NOMO-1 (cell line): Measurements from ENCODE around the gene GNA15.
"Not testable (repeated sequence)": the region's sequence is repeated elsewhere in the genome, so short reads cannot be mapped to it uniquely, and the experiment has no call there.

Experiments
- DNase-seq, 2 experiments: peaks; one replicate each; lab custom pipeline; 2025; ENCODE audit not compliant: unreplicated experiment in 2 of 2; lab: John Stamatoyannopoulos, UW

Gene GNA15

GRCh38 chr19:3135961-3136683 is at the start of gene GNA15:
Gene GNA15, plus strand, starts transcription at chr19:3136033. Its CDS starts 418 bp downstream, at chr19:3136451.
- peak; percentile 29 to 57 for DNase-seq

DNA sequence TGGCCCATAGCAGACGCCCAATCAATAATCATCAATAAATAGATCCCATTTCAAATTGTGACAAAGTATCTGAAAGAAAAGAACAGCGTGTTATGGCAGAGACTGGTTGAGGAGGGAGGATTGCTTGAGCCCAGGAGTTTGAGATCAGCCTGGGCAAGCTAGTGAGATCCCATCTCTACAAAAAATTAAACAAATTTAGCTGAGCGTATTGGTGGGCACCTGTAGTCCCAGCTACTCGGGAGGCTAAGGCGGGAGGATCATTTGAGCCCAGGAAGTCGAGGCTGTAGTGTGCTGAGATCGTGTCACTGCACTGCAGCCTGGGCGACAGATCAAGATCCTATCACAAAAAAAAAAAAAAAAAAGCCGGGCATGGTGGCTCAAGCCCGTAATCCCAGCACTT is 48.1 kb upstream of the GNA15 start:
- no peak for DNase-seq

DNA sequence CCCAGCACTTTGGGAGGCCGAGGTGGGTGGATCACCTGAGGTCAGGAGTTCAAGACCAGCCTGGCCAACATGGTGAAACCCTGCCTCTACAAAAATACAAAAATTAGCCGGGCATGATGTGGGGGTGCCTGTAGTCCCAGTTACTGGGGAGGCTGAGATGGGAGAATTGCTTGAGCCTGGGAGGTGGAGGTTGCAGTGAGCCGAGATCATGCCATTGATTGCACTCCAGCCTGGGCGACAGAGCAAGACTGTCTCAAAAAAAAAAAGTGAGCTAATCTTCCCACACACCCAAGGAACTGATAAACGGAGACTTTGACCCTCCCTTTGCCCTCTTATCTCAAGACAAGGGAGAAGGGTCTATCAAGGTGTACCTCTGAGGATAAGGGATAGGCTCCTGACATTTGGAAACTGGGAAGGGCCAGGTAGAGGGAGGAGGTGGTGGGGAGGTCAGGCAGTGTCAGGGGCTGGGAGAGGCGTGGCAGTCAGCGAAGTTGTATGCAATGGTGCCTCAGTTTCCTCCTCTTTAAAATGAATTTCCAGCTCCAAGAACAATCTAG is 46.5 kb upstream of the GNA15 start:
- DNase-seq, result not testable (repeated sequence)

GRCh38 chr19:3094601-3095440 is 41.0 kb upstream of the GNA15 start:
- peak in 1 of 2 experiments; percentile 44 for DNase-seq

DNA sequence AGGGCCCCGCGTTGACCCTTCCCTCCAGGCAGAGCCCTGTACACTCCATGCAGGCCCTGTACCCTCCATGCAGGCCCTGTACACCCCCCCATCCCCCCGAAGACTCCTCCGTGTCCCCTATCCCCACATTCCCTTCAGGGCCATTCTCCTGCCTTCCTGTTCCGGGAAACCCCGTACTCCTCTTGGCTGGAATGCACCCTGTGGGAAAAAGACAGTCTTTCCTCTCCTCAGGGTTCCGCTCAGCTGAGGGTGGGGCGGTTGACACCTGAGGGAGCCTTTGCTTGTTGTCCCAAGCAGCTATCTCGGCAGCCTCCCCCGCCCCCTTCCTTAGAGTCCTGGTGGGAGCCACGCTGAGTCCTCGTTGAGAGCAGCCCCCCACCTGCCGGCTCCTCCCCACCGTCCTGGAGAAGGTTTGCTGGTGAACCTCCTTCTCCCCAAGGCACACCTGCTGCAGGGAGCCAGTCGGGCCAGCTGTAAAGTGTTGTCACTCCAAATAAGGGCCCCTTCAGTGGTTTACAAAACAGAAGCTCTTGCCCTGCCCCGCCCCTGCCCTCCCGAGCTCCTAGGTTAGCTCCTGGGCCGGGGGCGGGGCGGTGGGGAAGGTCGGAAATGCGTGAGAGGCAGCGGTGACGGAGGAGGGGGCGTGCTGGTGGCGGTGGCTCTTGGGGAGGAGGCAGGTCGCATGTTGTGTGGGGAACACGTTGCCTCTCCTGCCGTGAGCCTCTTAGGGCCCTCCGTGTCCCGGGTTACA is 40.2 kb upstream of the GNA15 start:
- DNase-seq, result peak in 1 of 2 experiments; percentile 23

- DNase-seq, result no peak
Measured at GRCh38 chr19:3096267-3096901, 39.4 kb upstream of the GNA15 start.

DNA sequence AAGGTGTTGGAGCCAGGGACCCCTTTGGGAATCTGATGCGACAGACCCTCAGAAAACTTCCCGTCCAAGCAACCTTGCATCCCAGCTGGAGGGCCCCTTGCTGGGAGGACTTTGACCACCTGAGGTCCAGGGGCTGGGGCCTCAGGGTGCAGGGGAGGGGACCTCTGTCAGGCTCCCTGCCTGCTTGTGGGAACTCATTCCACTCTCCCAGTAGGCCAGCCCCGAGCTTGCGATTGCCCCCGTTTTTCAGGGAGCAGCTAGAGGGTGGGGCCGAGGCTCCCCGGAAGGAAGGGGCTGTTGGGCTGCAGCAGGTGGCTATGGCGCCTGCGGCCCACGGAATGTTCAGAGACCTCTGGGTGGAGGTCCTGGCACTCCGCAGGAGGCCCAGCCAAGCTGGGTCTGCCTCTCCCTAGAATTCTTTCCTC is 38.9 kb upstream of the GNA15 start:
- DNase-seq, result no peak

- no peak for DNase-seq
Measured at GRCh38 chr19:3097442-3097871, 38.4 kb upstream of the GNA15 start.

DNA sequence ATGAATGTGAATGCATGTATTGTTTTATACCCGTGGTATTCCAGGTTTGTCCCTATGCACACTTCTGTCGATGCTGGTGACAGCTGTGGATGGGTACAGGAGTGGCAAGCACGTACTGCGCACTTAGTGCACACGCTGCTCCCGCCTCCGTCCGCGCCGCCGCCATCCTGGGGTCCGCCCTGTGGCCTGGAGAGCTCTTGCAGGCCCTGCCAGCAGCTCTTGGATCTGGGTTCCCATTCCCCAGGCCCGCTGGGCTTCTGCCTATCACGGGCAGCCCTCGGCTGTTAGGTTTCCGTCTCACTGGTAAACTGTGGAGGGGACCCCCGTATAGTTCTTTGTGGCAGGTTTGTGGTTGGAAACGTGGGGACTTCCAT is 37.7 kb upstream of the GNA15 start:
- DNase-seq, result no peak

- DNase-seq, result no peak
Measured at GRCh38 chr19:3098515-3099346, 37.1 kb upstream of the GNA15 start.

- no peak for DNase-seq
Measured at GRCh38 chr19:3099347-3100145, 36.3 kb upstream of the GNA15 start.

DNA sequence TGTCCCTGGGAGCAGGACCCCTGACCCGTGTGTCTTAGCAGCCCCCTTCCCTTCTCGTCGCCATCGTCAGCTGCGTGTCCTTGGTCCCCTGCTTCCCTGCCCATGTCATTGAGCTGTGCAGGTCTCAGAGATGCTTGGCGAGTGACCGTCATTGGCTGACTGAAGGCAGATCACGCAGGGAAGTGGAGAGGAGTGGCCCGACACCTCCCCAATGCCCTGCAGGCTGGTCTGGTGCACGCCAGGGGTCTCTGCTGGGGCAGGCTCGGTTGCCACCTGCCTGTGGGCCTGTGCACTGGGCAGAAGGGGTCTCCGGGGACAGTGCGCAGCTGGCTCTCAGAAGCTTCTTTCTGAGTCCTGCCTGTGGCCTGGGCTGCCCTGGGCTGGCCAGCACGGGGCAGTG is 35.5 kb upstream of the GNA15 start:
- no peak for DNase-seq

DNA sequence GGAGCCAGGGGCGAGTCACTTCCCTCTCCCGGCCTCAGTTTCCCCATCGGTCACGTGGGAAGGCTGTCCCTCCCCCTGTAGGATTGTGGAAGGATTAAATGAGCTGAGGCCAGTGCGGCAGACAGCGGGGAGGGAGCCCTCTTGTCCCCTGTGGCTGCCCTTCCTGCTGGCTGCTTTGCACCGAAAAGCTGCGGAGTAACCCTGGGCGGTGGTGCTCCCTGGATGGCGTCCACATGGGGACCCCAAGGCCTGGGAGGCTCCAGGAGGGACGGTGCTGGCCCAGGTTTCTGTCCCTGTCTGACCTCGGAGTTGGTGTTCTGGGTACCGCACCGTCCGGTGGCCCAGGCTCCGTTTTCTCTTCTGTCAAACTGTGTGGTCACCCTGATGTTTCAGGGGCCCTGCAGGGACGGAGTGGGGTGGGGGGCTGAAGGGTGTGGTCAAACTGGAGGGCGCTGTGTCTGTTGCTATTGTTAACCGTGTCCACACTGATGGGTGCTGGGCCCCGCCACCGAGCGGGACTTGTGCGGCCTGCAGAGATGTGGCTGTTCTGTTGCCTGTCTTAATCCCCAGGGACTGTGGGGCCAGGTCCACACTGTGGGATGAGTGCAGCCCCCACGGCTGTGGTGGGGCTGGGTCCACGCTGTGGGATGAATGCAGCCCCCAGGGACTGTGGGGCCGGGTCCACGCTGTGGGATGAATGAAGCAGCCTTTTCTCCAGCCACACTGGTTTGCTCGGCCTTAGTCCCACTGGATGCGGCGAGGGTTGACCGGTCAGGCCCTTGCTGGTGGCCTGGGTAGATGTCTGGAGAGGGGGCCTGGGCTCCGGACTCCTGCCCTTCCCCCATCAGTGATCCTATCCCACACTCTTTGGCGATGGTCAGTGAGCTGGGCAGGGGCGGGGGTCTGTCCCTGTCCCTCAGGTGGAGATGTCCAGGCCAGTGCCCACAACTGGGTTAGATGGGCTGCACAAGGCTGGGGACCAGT is 34.8 kb upstream of the GNA15 start:
- DNase-seq, result no peak

DNA sequence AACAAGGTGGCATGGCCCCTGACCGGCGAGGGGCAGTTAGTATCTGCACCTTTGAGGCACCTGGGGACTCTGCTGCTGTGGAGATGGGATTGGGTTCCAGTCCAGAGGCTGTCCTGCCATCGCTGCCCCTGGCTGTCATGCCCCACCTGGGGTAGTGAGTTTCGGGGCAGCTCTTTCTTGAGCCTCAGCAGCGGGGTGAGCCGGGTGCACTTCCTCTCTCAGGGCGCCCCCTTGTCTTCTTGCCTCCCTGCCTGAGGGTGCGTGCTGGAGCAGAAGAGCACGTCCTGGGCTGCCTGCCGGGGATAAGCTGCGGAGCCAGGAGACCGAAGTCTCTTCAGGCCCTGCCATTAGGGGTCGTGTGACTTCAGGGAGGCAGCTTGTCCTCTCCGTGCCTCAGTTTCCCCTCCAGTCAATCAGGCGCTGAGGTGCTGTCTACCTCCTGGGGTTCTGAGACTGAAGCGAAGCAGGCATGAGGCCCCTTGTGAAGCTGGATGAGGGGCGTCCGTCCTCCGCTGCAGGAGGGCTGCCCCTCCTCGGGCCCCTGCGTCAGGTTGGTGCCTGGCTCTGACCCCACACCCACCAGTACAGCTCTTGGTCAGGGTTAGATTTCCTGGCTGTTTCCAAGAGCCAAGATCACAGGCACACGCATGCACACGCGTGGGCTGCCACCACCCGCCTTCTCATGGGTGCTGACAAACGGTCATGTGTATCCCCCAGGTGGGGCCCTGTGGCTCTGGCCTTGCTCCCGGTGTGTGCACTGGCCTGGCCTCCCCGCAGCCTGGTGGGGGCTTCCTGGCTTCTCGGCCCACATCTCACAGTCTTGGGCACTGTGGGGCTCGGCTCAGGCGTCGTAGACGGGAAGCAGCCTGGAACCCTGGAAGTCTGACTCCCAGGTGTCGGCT is 33.3 kb upstream of the GNA15 start:
- no peak for DNase-seq

DNA sequence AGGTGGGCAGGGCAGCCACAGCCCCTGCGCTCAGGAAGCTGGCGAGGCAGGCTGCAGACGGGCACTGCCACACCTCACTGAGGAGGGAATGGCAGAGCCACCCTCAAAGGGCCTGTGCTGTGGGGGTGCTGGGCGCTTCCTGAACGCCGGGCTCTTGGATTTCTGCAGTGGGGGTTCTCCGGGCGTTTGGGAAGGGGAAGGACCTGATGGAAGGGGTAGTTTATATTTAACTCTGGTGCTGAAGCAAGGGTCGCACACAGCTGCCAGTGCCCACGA is 31.2 kb upstream of the GNA15 start:
- DNase-seq, result no peak

GRCh38 chr19:3105641-3106508 is 30.0 kb upstream of the GNA15 start:
- DNase-seq, result no peak
